HG02588 (cell line): ENCODE data around the gene LRIT1.
"Not testable (repeated sequence)": the region's sequence is repeated elsewhere in the genome, so short reads cannot be mapped to it uniquely, and the experiment has no call there.

Experiments
- ATAC-seq: cut with Tn5 transposase; IDR thresholded peaks from one replicate; pipeline ENCODE4 v1.9.1; 2021; ENCODE audit warnings: mild to moderate bottlenecking, moderate library complexity; ENCODE audit not compliant: unreplicated experiment

LRIT1 gene, protein sequence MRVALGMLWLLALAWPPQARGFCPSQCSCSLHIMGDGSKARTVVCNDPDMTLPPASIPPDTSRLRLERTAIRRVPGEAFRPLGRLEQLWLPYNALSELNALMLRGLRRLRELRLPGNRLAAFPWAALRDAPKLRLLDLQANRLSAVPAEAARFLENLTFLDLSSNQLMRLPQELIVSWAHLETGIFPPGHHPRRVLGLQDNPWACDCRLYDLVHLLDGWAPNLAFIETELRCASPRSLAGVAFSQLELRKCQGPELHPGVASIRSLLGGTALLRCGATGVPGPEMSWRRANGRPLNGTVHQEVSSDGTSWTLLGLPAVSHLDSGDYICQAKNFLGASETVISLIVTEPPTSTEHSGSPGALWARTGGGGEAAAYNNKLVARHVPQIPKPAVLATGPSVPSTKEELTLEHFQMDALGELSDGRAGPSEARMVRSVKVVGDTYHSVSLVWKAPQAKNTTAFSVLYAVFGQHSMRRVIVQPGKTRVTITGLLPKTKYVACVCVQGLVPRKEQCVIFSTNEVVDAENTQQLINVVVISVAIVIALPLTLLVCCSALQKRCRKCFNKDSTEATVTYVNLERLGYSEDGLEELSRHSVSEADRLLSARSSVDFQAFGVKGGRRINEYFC

GRCh38 chr10:84241185-84241790 lies at the start of gene LRIT1:
TSS of gene LRIT1 (minus strand) at chr10:84241546. CDS start at chr10:84241439, 107 bp downstream.
- ATAC-seq, result no peak

DNA sequence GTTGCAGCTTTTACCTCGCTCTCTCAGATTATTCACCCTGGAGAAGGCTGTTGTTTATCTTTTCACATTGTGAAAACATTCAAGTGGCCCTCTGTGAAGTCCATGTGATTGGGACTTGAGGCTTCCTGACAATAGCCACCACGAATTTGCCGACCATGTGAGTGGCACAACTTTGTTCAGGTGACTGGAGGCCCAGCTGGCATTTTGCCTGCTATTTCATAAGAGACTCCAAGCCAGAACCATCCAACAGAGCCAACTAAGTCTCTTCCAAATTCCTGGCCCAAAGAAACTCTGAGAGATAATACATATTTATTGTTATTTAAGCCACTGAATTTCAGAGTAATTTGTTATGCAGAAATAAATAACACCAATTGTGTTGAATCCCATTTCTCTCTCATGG lies 48.9 kb upstream of the LRIT1 start:
- no peak for ATAC-seq

DNA sequence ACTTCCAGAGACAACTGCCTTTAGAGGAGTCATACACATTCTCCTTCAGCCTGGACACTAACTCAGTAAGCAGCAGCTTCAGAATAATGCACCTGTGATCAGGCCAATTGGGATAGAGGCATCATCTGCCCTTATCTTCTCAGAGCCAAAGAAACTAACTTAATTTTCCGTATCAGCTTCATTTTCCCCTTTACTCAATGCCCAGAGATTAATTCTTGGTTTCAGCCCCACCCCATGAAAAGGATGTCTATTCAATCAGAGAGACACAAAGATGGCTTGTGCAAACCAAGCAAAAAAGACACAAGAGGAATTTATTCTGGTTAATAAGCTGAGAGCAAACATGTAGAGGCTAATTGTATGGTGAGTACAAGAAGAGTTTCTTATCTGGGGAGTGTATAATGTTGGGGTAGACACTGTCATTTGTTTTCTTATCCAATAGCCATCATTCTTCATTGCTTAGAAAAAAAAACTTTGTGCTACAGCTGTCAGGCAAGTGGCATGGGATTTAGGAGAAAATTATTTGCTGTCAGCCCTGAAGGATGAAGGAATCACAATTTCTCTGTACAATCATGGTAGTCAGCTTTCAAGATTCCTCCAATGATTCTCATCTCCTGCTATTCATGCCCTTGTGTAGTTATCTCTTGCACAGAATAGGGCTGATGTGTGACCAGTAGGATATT lies 48.3 kb upstream of the LRIT1 start:
- no peak for ATAC-seq

- no peak for ATAC-seq
Observed at GRCh38 chr10:84288151-84288550, 46.8 kb upstream of the LRIT1 start.

DNA sequence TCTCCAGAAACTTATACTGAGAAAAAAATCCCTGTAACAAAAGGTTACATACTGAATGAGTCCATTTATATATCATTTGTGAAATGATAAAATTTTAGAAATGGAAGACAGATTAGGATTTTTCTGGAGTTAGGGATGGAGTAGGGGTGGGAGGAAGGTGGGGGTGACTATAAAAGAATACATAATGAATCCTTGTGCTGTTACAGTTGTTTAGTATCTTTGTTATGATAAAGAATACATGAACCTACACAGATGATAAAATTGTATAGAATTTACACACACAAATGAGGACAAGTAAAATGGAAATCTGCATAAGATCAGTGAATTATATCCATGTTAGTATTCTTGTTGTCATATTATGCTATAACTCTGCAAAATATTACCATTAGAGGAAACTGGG lies 45.3 kb upstream of the LRIT1 start:
- no peak for ATAC-seq

- not testable (repeated sequence) for ATAC-seq
Observed at GRCh38 chr10:84279876-84280475, 38.6 kb upstream of the LRIT1 start.

DNA sequence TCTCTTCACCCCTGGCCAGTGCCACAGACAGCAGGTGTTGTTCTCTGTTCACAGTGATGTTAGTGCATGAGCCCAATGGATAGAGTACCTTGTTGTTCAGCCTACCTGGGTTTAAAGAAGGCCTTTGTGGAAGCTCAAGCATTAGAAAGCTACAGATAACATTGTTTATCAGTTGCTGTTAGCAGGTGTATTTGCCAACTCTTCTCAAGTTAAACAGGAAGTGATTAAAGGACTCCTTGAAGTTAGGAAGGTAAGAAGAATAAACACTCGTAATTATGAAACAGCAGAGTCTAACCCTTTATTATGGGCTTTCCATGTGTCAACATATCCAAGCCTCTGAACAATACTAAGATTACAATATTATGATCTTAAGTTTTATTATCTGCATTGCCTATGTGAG lies 29.4 kb upstream of the LRIT1 start:
- no peak for ATAC-seq

- no peak for ATAC-seq
Observed at GRCh38 chr10:84269773-84270172, 28.4 kb upstream of the LRIT1 start.

DNA sequence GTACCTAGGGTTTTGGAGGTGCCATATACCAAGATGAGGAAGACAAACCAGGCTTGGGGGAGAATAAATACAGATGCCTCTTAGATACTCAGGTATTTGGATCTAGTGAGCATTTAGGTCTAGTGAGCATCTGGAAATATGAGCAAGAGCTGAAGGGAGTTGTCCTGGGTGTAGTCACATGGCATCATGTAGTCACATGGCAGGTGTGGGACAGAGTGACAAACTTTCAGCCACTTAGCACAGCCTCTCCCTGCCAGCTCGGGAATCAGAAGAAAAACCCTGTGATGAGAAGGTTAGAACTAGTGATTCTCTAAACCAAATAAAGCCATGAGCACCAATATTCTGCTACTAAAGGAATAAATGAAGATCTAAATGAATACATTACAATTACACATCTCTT lies 27.8 kb upstream of the LRIT1 start:
- ATAC-seq, result no peak

- ATAC-seq, result no peak
Observed at GRCh38 chr10:84267503-84268126, 26.3 kb upstream of the LRIT1 start.

DNA sequence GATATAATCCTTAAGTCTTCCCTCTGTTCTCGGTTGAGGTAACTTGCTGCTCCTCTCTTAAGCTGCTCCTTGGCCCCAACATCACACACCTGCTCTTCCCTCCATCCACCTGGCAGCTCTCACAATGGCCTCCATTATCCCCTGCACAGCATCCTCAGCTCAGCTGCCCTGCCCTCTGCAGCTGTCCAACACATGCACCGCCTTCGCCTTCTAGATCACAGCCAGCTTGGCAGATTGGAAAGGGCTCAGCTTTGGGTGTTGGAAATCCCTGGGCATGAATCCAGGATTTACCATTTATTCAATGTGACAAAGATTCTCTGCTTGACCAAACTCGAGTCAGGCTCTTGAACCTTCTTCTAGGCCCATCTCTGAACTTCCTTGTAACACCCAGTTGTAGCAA lies 24.1 kb upstream of the LRIT1 start:
- no peak for ATAC-seq

GRCh38 chr10:84264611-84265141 lies 23.3 kb upstream of the LRIT1 start:
- peak; percentile 91 for ATAC-seq

- ATAC-seq, result no peak
Observed at GRCh38 chr10:84263716-84264115, 22.4 kb upstream of the LRIT1 start.

- ATAC-seq, result no peak
Observed at GRCh38 chr10:84262190-84262956, 21.0 kb upstream of the LRIT1 start.

DNA sequence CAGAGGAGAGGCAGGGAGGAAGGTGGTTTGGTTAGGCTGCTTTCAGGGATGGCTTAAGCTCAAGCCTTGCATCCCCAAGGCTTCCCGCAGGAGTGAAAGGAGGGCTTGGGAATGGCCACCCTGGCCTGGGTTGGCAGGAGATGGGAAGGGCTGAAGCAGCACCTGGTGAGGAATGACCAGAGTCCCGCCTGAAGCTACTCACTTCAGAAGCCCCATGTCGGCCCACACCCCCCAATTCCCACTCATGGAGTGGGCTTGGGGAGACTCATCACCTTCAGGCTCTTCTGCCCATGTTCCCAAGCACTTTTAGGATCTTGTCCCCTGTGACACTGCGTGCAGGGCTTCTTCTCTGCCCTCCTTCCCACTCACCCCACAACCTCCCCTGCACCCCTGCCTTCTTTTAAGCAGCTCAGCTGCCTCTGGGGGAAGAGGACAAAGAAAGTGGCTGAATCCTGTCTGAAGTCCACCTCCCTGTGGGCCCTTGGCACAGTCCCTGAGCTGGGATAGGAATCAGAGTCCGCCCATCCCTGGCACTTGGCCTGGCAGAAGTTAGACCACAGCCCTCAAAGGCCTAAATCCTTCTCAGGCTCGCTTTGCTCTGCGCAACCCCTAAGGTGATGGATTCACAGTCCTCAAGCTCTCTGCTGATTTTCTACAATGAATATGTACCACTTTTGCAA lies 20.0 kb upstream of the LRIT1 start:
- no peak for ATAC-seq

DNA sequence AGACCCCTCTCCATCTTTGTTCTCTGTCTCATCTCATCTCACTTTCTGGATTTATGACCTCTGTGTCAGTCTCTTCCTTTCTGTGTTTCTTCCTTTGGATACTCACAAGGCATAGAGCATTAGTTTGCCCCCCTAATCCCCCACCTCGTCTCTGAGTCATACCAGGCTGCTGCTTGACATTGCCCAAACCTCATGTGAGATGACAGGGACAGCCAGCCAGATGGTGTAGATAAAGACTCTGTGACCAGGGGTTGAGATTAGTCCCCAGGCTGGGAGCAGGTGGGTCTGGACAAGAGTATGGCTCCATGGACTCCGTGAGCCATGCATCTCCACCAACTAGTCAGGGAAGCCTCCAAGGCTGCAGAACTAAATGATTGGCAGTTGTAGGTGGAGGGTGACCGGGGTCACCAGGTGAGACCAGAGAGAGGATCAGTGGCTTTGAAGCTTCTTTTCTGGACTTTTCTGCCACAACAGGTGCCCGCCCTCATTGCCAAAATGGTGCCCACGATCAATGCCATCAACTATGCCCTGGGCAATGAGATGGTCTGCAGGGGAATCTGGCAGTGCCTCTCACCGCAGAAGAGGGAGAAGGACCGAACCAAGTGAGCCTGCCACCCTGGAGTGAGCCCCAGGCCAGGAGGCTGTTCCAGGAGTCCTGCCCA lies 16.8 kb upstream of the LRIT1 start:
- ATAC-seq, result no peak

- no peak for ATAC-seq
Observed at GRCh38 chr10:84257343-84258020, 16.1 kb upstream of the LRIT1 start.
